ENCODE measurements around the gene LCN15. TPM values are rescaled to one million over a fixed set of nuclear protein-coding genes. Genes with fewer than 3 reads are reported as not detected.

Gene LCN15
- total RNA-seq, 1 experiment from 2014 or later: not detected

DNA sequence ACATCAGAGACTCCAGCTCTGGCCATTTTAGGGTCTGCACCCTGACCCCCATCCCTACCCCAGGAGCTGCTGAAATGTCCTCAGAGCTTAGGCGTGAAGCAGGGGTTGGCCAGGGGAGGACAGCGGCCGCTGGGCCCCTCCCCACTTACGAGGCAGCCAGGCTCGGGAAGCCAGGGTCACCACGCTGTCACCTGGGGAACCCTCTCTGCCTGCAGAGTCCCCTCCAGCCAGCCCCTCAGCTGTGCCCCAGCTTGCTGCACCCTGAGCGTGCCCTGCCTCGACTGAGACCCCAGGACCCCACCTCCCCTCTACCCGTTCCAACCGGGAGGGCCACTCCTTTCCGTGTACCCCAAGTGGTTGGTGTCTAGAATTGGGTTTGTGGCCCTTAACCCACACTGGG, 24.2 kb downstream of the LCN15 start:
- Histone ChIP-seq H3K9me3 (ENCODE audit: control insufficient read depth, low read depth, low read length) (no peaks in the 10 kb centered on the region), H3K23me2 (ENCODE audit: insufficient read length, low read depth, low read length, poor library complexity, severe bottlenecking) (no peaks in the 10 kb centered on the region), H3K23ac (ENCODE audit: insufficient read length, low read depth, low read length) (no peak overlapping the region), H2BK12ac (ENCODE audit: insufficient read length, low read depth, low read length) (no peak overlapping the region), H2AK5ac (ENCODE audit: insufficient read length, low read length) (no peak overlapping the region), H3T11ph (ENCODE audit: low read length) (no peak overlapping the region), H4K91ac (ENCODE audit: insufficient read length, low read depth, low read length) (no peak overlapping the region), H3K18ac (ENCODE audit: insufficient read length, low read depth, low read length) (no peak overlapping the region), H4K5ac (ENCODE audit: insufficient read length, low read depth, low read length) (no peak overlapping the region), H3K4me2 (ENCODE audit: insufficient read depth, insufficient read length, low read length) (no peak overlapping the region), H3K79me1 (ENCODE audit: insufficient read depth, low read depth, low read length, poor library complexity, severe bottlenecking) (no peaks in the 10 kb centered on the region), H2AFZ (ENCODE audit: low read length) (no peak overlapping the region), H4K20me1 (ENCODE audit: control insufficient read depth, insufficient read depth, insufficient read length) (no peaks in the 10 kb centered on the region), H2BK5ac (ENCODE audit: insufficient read length, low read length) (no peak overlapping the region), H3K14ac (ENCODE audit: insufficient read depth, low read length) (no peak overlapping the region), H3K56ac (ENCODE audit: insufficient read length, low read depth, low read length) (no peak overlapping the region), H3K4ac (ENCODE audit: low read depth, low read length) (no peak overlapping the region), H3K27ac (ENCODE audit: insufficient read length, low read depth, low read length) (no peak overlapping the region), H2BK20ac (ENCODE audit: low read depth, low read length, poor library complexity, severe bottlenecking) (no peak overlapping the region), H3K79me2 (ENCODE audit: insufficient read depth, low read length) (no peaks in the 10 kb centered on the region), H3K9ac (ENCODE audit: extremely low read depth, insufficient read length, low read length) (no peak overlapping the region), H2BK120ac (ENCODE audit: low read depth, low read length, poor library complexity, severe bottlenecking) (no peak overlapping the region), H3K4me1 (ENCODE audit: insufficient read depth, low read length) (no peaks in the 10 kb centered on the region), H2BK15ac (ENCODE audit: low read depth, low read length) (no peak overlapping the region), H3K27me3 (ENCODE audit: insufficient read depth, low read length) (no peaks in the 10 kb centered on the region), H4K8ac (replicated peaks; ENCODE audit: insufficient read length, low read depth, low read length) (no peak overlapping the region)
- H3K4me3 Mint-ChIP-seq: no peak overlapping the region
- peaks cover 7% of the 10 kb centered on the region for H3K27me3 Mint-ChIP-seq (ENCODE audit: low read depth)
- H3K9me3 Mint-ChIP-seq: no peaks in the 10 kb centered on the region
- no peak overlapping the region for H3K27ac Mint-ChIP-seq
- TF ChIP-seq, protein P1, sequence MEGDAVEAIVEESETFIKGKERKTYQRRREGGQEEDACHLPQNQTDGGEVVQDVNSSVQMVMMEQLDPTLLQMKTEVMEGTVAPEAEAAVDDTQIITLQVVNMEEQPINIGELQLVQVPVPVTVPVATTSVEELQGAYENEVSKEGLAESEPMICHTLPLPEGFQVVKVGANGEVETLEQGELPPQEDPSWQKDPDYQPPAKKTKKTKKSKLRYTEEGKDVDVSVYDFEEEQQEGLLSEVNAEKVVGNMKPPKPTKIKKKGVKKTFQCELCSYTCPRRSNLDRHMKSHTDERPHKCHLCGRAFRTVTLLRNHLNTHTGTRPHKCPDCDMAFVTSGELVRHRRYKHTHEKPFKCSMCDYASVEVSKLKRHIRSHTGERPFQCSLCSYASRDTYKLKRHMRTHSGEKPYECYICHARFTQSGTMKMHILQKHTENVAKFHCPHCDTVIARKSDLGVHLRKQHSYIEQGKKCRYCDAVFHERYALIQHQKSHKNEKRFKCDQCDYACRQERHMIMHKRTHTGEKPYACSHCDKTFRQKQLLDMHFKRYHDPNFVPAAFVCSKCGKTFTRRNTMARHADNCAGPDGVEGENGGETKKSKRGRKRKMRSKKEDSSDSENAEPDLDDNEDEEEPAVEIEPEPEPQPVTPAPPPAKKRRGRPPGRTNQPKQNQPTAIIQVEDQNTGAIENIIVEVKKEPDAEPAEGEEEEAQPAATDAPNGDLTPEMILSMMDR (conservative IDR thresholded peaks at IDR 0.05): no peak
- peaks cover 0 to 16% of the 10 kb centered on the region in 2 experiments; a peak in 1 of 4 replicates for H3K4me1 Mint-ChIP-seq
- H3K36me3 Mint-ChIP-seq (ENCODE audit: insufficient read depth in 1 of 3, low read depth in 3 of 3): no peaks in the 10 kb centered on the region
- no peak for DNase-seq
- no CpG with 5 or more reads among the region's 11 CpGs for WGBS (ENCODE audit: extremely low coverage, insufficient read length, low lambda C conversion rate)
